PFSK-1 (cell line): ENCODE results near the gene CDHR3.

Source experiments
- FOXP2 ChIP-seq: optimal IDR thresholded peaks from 2 replicates; pipeline ENCODE3; 2011; ENCODE audit warnings: borderline replicate concordance, control low read depth, inconsistent platforms; ENCODE audit not compliant: insufficient read depth; ENCODE audit errors: extremely low read length, extremely low read depth
- POLR2AphosphoS5 ChIP-seq: IDR thresholded peaks from 2 replicates; pipeline ENCODE4 v1.6.1; 2012; ENCODE audit warnings: low read depth, mild to moderate bottlenecking, control low read depth, low read length, moderate library complexity
- REST ChIP-seq, 2 experiments: IDR thresholded peaks; 2 replicates each; pipeline versions ENCODE4 v1.6.1 to v1.8.0; 2011 to 2012; ENCODE audit warnings: low read depth in 2 of 2, low read length in 2 of 2, control low read depth in 1 of 2, inconsistent platforms in 1 of 2, mild to moderate bottlenecking in 1 of 2, moderate library complexity in 1 of 2; ENCODE audit not compliant: insufficient read depth in 1 of 2
- SIN3A ChIP-seq: IDR thresholded peaks from 2 replicates; pipeline ENCODE4 v1.6.1; 2012; ENCODE audit warnings: mild to moderate bottlenecking, low read length, moderate library complexity, borderline replicate concordance; ENCODE audit not compliant: insufficient read depth
- TAF1 ChIP-seq: IDR thresholded peaks from 2 replicates; pipeline ENCODE4 v1.6.1; 2012; ENCODE audit warnings: low read length, control low read depth, borderline replicate concordance; ENCODE audit not compliant: insufficient read depth

CDHR3 gene

GRCh38 chr7:106029941-106030340 is 66.9 kb downstream of the CDHR3 start:
- no peak for TF ChIP-seq REST (IDR thresholded peaks at IDR 0.05; ENCODE audit: insufficient read depth in 1 of 2, low read depth in 2 of 2, low read length in 2 of 2)
- TF ChIP-seq TAF1 = no peak
- no peak for TF ChIP-seq FOXP2
- no peak for TF ChIP-seq SIN3A
- no peak for TF ChIP-seq POLR2AphosphoS5

GRCh38 chr7:106031300-106032035 is 68.4 kb downstream of the CDHR3 start:
- no peak for TF ChIP-seq SIN3A
- no peak for TF ChIP-seq TAF1
- no peak for TF ChIP-seq POLR2AphosphoS5

GRCh38 chr7:106032295-106032694 is 69.2 kb downstream of the CDHR3 start:
- TF ChIP-seq SIN3A (no peak), POLR2AphosphoS5 (no peak), TAF1 (no peak), REST (IDR thresholded peaks at IDR 0.05; ENCODE audit: insufficient read depth in 1 of 2, low read depth in 2 of 2, low read length in 2 of 2) (no peak), FOXP2 (no peak)

GRCh38 chr7:106033735-106034134 is 70.7 kb downstream of the CDHR3 start:
- TF ChIP-seq TAF1 = no peak
- no peak for TF ChIP-seq REST (IDR thresholded peaks at IDR 0.05; ENCODE audit: insufficient read depth in 1 of 2, low read depth in 2 of 2, low read length in 2 of 2)
- no peak for TF ChIP-seq SIN3A
- no peak for TF ChIP-seq FOXP2
- TF ChIP-seq POLR2AphosphoS5 = no peak

- TF ChIP-seq FOXP2 = no peak
- no peak for TF ChIP-seq TAF1
Observed at GRCh38 chr7:106034383-106034782, 71.3 kb downstream of the CDHR3 start.

- no peak for TF ChIP-seq TAF1
- TF ChIP-seq REST (IDR thresholded peaks at IDR 0.05; ENCODE audit: insufficient read depth in 1 of 2, low read depth in 2 of 2, low read length in 2 of 2) = no peak
- no peak for TF ChIP-seq SIN3A
- no peak for TF ChIP-seq POLR2AphosphoS5
- TF ChIP-seq FOXP2 = no peak
Observed at GRCh38 chr7:106035568-106035967, 72.5 kb downstream of the CDHR3 start.
